GF-D8 (cell line): Measurements from ENCODE around the gene ARFGAP1.
"Not testable (repeated sequence)": the region's sequence is repeated elsewhere in the genome, so short reads cannot be mapped to it uniquely, and the experiment has no call there.

Source experiments
- DNase-seq: peaks from one replicate; lab custom pipeline; 2025; lab: John Stamatoyannopoulos, UW

Gene ARFGAP1

DNA sequence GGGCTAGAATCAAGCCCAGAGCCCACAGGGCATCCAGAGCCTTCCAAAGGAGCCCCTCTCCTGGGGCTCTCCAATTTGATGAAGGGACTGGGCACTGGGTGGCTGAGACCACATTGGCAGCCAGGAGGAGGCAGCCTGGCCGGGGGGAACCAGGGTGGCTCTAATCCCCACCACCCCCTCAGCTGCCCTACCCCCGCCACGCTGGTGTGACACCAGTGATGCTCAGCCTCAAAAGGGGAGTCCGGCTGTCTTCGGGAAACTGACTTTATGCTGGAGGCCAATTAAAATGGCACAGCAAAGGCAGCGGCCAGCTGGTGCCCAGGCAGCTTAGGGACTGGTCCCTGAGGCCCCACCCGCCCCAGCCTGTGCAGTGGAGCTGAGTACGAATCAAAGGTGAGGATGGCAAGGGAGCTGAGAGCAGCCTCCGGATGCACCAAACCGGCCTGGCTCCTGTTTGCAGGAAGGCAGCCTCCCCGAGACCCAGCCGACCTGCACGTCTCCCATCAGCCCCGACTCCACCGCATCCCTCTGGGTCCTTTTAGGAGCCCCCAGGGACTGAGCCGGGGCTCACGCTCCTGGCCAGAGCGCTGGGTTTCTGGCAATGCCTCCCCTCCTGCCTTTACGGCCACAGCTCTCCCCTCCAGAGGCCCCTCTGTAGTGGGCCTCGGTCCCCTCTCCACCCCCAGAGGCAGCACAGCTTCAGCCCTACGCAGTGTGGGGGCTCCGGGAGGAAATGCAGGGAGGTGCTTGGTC is 60.1 kb downstream of the ARFGAP1 start:
- DNase-seq = no peak

DNA sequence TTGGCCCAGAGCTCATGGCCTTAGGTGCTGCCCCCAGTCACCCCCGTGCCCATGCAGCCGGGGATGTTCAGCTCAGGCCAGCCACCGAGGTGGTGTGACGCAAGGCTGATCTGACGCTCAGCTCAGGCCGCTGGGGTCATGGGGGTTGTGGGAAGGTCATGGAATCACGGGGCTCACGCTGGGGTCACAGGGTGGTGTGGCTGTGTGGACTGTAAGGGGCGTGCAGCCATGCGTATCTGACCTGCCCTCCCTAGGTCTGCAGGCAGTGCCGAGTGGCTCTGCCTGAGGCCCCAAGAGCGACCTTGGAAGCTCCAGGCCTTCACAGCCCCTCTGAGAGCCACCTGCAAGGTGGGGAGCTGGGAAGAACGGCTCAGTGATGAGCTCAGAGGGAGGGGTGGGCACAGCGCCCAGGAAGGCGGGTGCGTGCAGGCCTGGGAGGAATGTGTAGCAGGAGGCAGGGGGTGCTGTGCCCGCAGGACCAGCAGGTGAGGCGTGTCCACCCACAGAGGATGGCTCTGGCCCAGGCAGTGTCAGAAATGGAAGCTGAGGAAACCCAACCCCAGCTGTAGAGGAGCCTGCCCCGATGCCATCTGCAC is 60.7 kb downstream of the ARFGAP1 start:
- no peak for DNase-seq

DNA sequence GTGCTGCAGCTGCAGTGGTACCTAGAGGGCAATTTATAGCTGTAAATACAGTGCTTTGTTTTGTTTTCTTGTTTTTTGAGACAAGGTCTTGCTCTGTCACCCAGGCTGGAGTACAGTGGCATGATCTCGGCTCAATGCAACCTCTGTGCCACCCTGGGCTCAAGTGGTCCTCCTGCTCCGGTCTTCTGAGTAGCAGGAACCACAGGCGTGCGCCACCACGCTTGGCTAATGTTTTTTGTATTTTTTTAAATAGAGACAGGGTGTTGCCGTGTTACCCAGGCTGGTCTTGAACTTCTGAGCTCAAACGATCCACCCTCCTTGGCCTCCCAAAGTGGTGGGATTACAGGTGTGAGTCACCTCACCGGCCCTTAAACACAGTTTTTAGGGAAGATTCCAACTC is 61.7 kb downstream of the ARFGAP1 start:
- DNase-seq = no peak

GRCh38 chr20:63335060-63335459 is 62.4 kb downstream of the ARFGAP1 start:
- DNase-seq = not testable (repeated sequence)

- DNase-seq = no peak
Observed at GRCh38 chr20:63335711-63336110, 63.1 kb downstream of the ARFGAP1 start.

- DNase-seq = no peak
Observed at GRCh38 chr20:63336232-63336752, 63.7 kb downstream of the ARFGAP1 start.

DNA sequence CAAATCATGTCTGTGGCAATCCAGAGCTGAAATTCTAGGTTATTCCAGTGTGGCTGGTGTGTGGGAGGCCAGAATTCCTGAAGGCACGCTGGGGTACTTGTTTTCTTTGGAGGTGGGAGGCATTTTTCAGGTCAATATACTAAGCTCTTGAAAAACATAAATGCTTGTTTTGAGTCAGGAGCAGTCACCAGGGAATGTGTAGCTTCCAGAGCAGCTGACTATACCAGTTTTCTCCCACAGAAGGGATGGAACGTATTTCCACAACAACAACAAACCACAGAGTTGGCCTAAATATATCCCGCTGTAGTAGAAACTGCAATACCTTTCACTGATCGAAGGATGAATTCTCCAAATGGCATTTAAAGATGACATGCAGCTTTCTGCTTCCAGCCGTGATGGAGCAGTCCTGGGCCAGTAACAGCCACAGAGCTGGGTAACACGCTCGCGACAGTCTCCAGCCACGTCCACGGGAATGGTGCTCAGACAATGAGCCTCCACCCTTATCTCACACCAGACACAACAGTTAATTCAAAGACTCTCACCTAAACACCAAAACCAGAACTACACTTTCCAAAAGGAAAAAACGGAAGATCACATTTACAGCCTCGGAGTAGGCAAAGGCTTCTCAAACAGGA is 65.3 kb downstream of the ARFGAP1 start:
- DNase-seq = no peak
